OCI-LY3 (cell line): ENCODE results near the gene UNC5CL.

Source experiments
- H2AFZ ChIP-seq: fragments of 200-600, 300-600 bp; shearing (Covaris generic); 2 replicates; pipeline ENCODE4 v1.6.0; 2014; ENCODE audit warnings: antibody characterized with exemption, low read depth, low read length
- H3K27ac ChIP-seq: fragments of 200-600, 300-600 bp; sonication (generic); 2 replicates; pipeline ENCODE4 v1.5.1; 2014; ENCODE audit warnings: mild to moderate bottlenecking, low read length, moderate library complexity, mixed read lengths
- H3K27me3 ChIP-seq: fragments of 200-600, 300-600 bp; sonication (generic); 2 replicates; pipeline ENCODE4 v1.6.1; 2014; ENCODE audit warnings: low read depth, low read length, mixed read lengths
- H3K36me3 ChIP-seq: fragments of 200-600, 300-600 bp; sonication (generic); replicated peaks from 2 replicates; pipeline ENCODE3; 2014; ENCODE audit warnings: low read depth, low read length, mixed read lengths
- H3K4me1 ChIP-seq: fragments of 300-600, 200-600 bp; sonication (generic); 2 replicates; pipeline ENCODE4 v1.6.1; 2014; ENCODE audit warnings: low read length, mixed read lengths
- H3K4me2 ChIP-seq: fragments of 200-600, 300-600 bp; sonication (generic); 2 replicates; pipeline ENCODE4 v1.6.1; 2014; ENCODE audit warnings: low read length, mixed read lengths
- H3K4me3 ChIP-seq: fragments of 300-600, 200-600 bp; sonication (generic); 2 replicates; pipeline ENCODE4 v1.5.1; 2014; ENCODE audit warnings: antibody characterized with exemption, mild to moderate bottlenecking, low read length, moderate library complexity
- H3K79me2 ChIP-seq: fragments of 300-600, 200-600 bp; shearing (Covaris generic); 2 replicates; pipeline ENCODE4 v1.6.1; 2014; ENCODE audit warnings: mild to moderate bottlenecking, low read length, mixed read lengths
- H3K9ac ChIP-seq: fragments of 300-600, 200-600 bp; shearing (Covaris generic); 2 replicates; pipeline ENCODE4 v1.6.0; 2014; ENCODE audit warnings: mild to moderate bottlenecking, low read length, moderate library complexity
- H3K9me3 ChIP-seq: fragments of 200-600, 300-600 bp; shearing (Covaris generic); 2 replicates; pipeline ENCODE4 v1.6.1; 2014; ENCODE audit warnings: low read length, mixed read lengths; ENCODE audit not compliant: insufficient read depth
- H4K20me1 ChIP-seq: fragments of 200-600, 300-600 bp; sonication (generic); 2 replicates; pipeline ENCODE4 v1.6.1; 2016; ENCODE audit warnings: low read length, mixed read lengths; ENCODE audit not compliant: insufficient read depth
- EZH2phosphoT487 ChIP-seq: fragments of 200-600 bp; shearing (Covaris generic); IDR thresholded peaks from 2 replicates; pipeline ENCODE4 v1.6.1; 2018; ENCODE audit warnings: antibody characterized with exemption, mixed run types, low read depth
- TF ChIP-seq, protein P1 (sequence below): fragments of 200-600, 300-600 bp; sonication (generic); IDR thresholded peaks from 2 replicates; pipeline ENCODE4 v1.5.1; 2014; ENCODE audit warnings: antibody characterized with exemption, low read length, low read depth

The UNC5CL gene

DNA sequence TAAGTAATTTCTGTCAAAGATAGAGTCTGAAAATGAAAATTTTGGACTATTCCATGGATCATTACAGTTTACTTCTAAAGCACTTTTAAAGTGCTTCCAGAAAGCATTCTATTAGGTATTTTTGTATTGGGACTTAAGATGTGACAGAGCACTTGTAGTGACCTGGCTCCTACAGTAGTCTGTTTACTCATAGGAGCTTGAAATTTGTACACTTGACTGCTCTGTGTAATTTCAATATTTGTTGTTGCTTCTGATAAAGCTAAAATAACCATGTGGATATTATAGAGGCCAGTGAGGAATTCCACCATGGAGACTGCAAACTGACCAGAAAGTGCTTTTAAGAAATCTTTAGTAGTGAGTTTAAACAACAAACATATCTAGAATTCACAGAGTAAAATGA, 44.1 kb upstream of the UNC5CL start:
- Histone ChIP-seq H3K27ac (no peak overlapping the region), H3K27me3 (no peaks in the 10 kb centered on the region), H3K9me3 (no peaks in the 10 kb centered on the region), H3K79me2 (peaks cover 38% of the 10 kb centered on the region), H3K4me2 (no peak overlapping the region), H3K4me1 (no peaks in the 10 kb centered on the region), H4K20me1 (peaks cover 9% of the 10 kb centered on the region; the same call in 1 of the 2 replicates), H3K9ac (no peak overlapping the region), H2AFZ (no peak overlapping the region), H3K36me3 (peaks cover 63% of the 10 kb centered on the region), H3K4me3 (no peak overlapping the region)
- TF ChIP-seq EZH2phosphoT487 = no peak
- TF ChIP-seq, protein P1, sequence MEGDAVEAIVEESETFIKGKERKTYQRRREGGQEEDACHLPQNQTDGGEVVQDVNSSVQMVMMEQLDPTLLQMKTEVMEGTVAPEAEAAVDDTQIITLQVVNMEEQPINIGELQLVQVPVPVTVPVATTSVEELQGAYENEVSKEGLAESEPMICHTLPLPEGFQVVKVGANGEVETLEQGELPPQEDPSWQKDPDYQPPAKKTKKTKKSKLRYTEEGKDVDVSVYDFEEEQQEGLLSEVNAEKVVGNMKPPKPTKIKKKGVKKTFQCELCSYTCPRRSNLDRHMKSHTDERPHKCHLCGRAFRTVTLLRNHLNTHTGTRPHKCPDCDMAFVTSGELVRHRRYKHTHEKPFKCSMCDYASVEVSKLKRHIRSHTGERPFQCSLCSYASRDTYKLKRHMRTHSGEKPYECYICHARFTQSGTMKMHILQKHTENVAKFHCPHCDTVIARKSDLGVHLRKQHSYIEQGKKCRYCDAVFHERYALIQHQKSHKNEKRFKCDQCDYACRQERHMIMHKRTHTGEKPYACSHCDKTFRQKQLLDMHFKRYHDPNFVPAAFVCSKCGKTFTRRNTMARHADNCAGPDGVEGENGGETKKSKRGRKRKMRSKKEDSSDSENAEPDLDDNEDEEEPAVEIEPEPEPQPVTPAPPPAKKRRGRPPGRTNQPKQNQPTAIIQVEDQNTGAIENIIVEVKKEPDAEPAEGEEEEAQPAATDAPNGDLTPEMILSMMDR = no peak

GRCh38 chr6:41080621-41081020, 41.6 kb upstream of the UNC5CL start:
- peaks cover 59% of the 10 kb centered on the region for H3K79me2 ChIP-seq
- TF ChIP-seq, protein P1 = no peak
- TF ChIP-seq EZH2phosphoT487 = no peak
- H3K4me2 ChIP-seq = no peak overlapping the region
- H3K27ac ChIP-seq = no peak overlapping the region
- no peaks in the 10 kb centered on the region for H3K27me3 ChIP-seq
- H4K20me1 ChIP-seq = peaks cover 27% of the 10 kb centered on the region
- H3K4me1 ChIP-seq = peaks cover 7% of the 10 kb centered on the region; the same call in 1 of the 2 replicates
- H3K4me3 ChIP-seq = no peak overlapping the region
- peaks cover 49% of the 10 kb centered on the region for H3K36me3 ChIP-seq
- H2AFZ ChIP-seq = no peak overlapping the region
- no peak overlapping the region for H3K9ac ChIP-seq
- H3K9me3 ChIP-seq = no peaks in the 10 kb centered on the region

- no peak for TF ChIP-seq EZH2phosphoT487
- TF ChIP-seq, protein P1 = no peak
- peaks cover 23% of the 10 kb centered on the region for H3K4me1 ChIP-seq
Observed at GRCh38 chr6:41079080-41079479, 40.1 kb upstream of the UNC5CL start.

GRCh38 chr6:41078101-41078500, 39.1 kb upstream of the UNC5CL start:
- peaks cover 46% of the 10 kb centered on the region for H4K20me1 ChIP-seq
- no peak overlapping the region for H3K4me2 ChIP-seq
- no peak overlapping the region for H3K4me3 ChIP-seq
- no peak overlapping the region for H3K27ac ChIP-seq
- peaks cover 84% of the 10 kb centered on the region for H3K79me2 ChIP-seq
- TF ChIP-seq, protein P1 = no peak
- TF ChIP-seq EZH2phosphoT487 = no peak
- H3K4me1 ChIP-seq = peaks cover 23% of the 10 kb centered on the region
- no peak overlapping the region for H3K9ac ChIP-seq
- H3K9me3 ChIP-seq = no peaks in the 10 kb centered on the region
- no peak overlapping the region for H2AFZ ChIP-seq
- no peaks in the 10 kb centered on the region for H3K27me3 ChIP-seq
- peaks cover 33% of the 10 kb centered on the region for H3K36me3 ChIP-seq

More at GRCh38 chr6:41079080-41079479, 40.1 kb upstream of the UNC5CL start:
- Histone ChIP-seq H3K27me3 (no peaks in the 10 kb centered on the region), H2AFZ (no peak overlapping the region), H3K4me3 (no peak overlapping the region), H3K36me3 (peaks cover 39% of the 10 kb centered on the region), H3K79me2 (peaks cover 74% of the 10 kb centered on the region), H3K9me3 (no peaks in the 10 kb centered on the region), H3K27ac (no peak overlapping the region), H3K9ac (no peak overlapping the region), H4K20me1 (peaks cover 42% of the 10 kb centered on the region), H3K4me2 (no peak overlapping the region)
